Smooth muscle cell (in vitro differentiated cells): Measurements from ENCODE around the gene SST. TPM values are rescaled to one million over a fixed set of nuclear protein-coding genes. Genes with fewer than 3 reads are reported as not detected.

Experiments used
- DNase-seq: peaks from one replicate; lab custom pipeline; 2025; ENCODE audit not compliant: unreplicated experiment; lab: John Stamatoyannopoulos, UW
- H2AFZ ChIP-seq: fragments of 200-600 bp; sonication (generic); 2 replicates; pipeline ENCODE4 v1.6.0; 2016; ENCODE audit warnings: antibody characterized with exemption, low read depth, mild to moderate bottlenecking
- H3F3A ChIP-seq: fragments of 200-600 bp; sonication (generic); 2 replicates; pipeline ENCODE4 v1.6.0; 2017; ENCODE audit warnings: antibody characterized with exemption, low read depth
- H3K27ac ChIP-seq: fragments of 200-600 bp; sonication (generic); 2 replicates; pipeline ENCODE4 v1.5.1; 2016; ENCODE audit warnings: low read depth, mild to moderate bottlenecking
- H3K27me3 ChIP-seq: fragments of 200-600 bp; sonication (generic); 2 replicates; pipeline ENCODE4 v1.6.1; 2016; ENCODE audit warnings: low read depth, mild to moderate bottlenecking
- H3K36me3 ChIP-seq: fragments of 200-600 bp; sonication (generic); 2 replicates; pipeline ENCODE4 v1.5.1; 2016; ENCODE audit warnings: low read depth
- H3K4me1 ChIP-seq: fragments of 200-600 bp; sonication (generic); 2 replicates; pipeline ENCODE4 v1.5.1; 2016; ENCODE audit warnings: low read depth
- H3K4me2 ChIP-seq: fragments of 200-600 bp; sonication (generic); 2 replicates; pipeline ENCODE4 v1.6.0; 2016; ENCODE audit warnings: mild to moderate bottlenecking
- H3K4me3 ChIP-seq: fragments of 200-600 bp; sonication (generic); 2 replicates; pipeline ENCODE4 v1.5.1; 2016; ENCODE audit warnings: mild to moderate bottlenecking
- H3K79me2 ChIP-seq: fragments of 200-600 bp; sonication (generic); 2 replicates; pipeline ENCODE4 v1.6.0; 2016; ENCODE audit warnings: low read depth, mild to moderate bottlenecking
- H3K9ac ChIP-seq: fragments of 200-600 bp; sonication (generic); 2 replicates; pipeline ENCODE4 v1.6.0; 2016; ENCODE audit warnings: low read depth
- H3K9me3 ChIP-seq: fragments of 200-600 bp; sonication (generic); replicated peaks from 2 replicates; pipeline ENCODE4 v1.5.1; 2016; ENCODE audit warnings: low read depth
- H4K20me1 ChIP-seq: fragments of 200-600 bp; sonication (generic); 2 replicates; pipeline ENCODE4 v1.6.0; 2016; ENCODE audit warnings: low read depth
- CTCF ChIP-seq: fragments of 200-600 bp; sonication (generic); IDR thresholded peaks from 2 replicates; pipeline ENCODE4 v1.5.1; 2017; ENCODE audit warnings: borderline replicate concordance, mild to moderate bottlenecking, antibody characterized with exemption; ENCODE audit not compliant: insufficient read depth, poor library complexity, severe bottlenecking
- WGBS: methylation state at CpG from one replicate; pipeline ENCODE4 v1.1.7; 2016; ENCODE audit warnings: low lambda C conversion rate; 5-methylcytosine and 5-hydroxymethylcytosine counted together
- polyA plus RNA-seq: library from polyadenylated mRNA; unstranded; fragments of >200 nt; fragmentation: Nextera tagmentation; extraction: Ambion mirVana; gene quantifications from 2 replicates; pipeline ENCODE4 v1.2.1, GENCODE V29; 2016
- total RNA-seq: library from RNA; depleted of rRNA; stranded (reverse); fragments of >200 nt; gene quantifications from 2 replicates; pipeline ENCODE4 v1.2.3, GENCODE V29; 2014

The SST gene
- total and polyA plus RNA-seq, 2 experiments from 2014 or later, result not detected

GRCh38 chr3:187686621-187687273, 16.6 kb upstream of the SST start:
- Histone ChIP-seq H3K9me3 (no peaks in the 10 kb centered on the region), H3K36me3 (no peaks in the 10 kb centered on the region), H3K4me1 (no peaks in the 10 kb centered on the region), H4K20me1 (no peaks in the 10 kb centered on the region), H3K27me3 (no peaks in the 10 kb centered on the region), H3F3A (peaks cover 4% of the 10 kb centered on the region), H3K4me2 (no peak overlapping the region), H3K27ac (no peak overlapping the region), H3K4me3 (no peak overlapping the region), H3K9ac (no peak overlapping the region), H3K79me2 (no peaks in the 10 kb centered on the region), H2AFZ (no peak overlapping the region)
- TF ChIP-seq CTCF, result no peak
- no peak for DNase-seq
- 94% methylated on average over 5 of the region's 5 CpGs for WGBS

- Histone ChIP-seq H3K4me2 (no peak overlapping the region), H3K27me3 (no peaks in the 10 kb centered on the region), H3K9me3 (no peaks in the 10 kb centered on the region), H3K27ac (no peak overlapping the region), H4K20me1 (no peaks in the 10 kb centered on the region), H3K4me1 (no peaks in the 10 kb centered on the region), H3F3A (peaks cover 4% of the 10 kb centered on the region), H3K79me2 (no peaks in the 10 kb centered on the region), H3K4me3 (no peak overlapping the region), H3K36me3 (no peaks in the 10 kb centered on the region), H3K9ac (no peak overlapping the region), H2AFZ (no peak overlapping the region)
- no peak for DNase-seq
- no peak for TF ChIP-seq CTCF
- WGBS, result 93% methylated on average over 7 of the region's 7 CpGs
Observed at GRCh38 chr3:187685948-187686347, 15.8 kb upstream of the SST start.

- no peak for DNase-seq
Observed at GRCh38 chr3:187684880-187685279, 14.7 kb upstream of the SST start.

More at GRCh38 chr3:187684880-187685279, 14.7 kb upstream of the SST start:
- peaks cover 4% of the 10 kb centered on the region for H3F3A ChIP-seq
- H3K4me1 ChIP-seq, result no peaks in the 10 kb centered on the region
- no peak overlapping the region for H3K4me2 ChIP-seq
- no peak overlapping the region for H3K9ac ChIP-seq
- no peak overlapping the region for H2AFZ ChIP-seq
- 25% methylated on average over 2 of the region's 2 CpGs for WGBS
- H3K9me3 ChIP-seq, result no peaks in the 10 kb centered on the region
- TF ChIP-seq CTCF, result no peak
- H3K79me2 ChIP-seq, result no peaks in the 10 kb centered on the region
- H3K27me3 ChIP-seq, result no peaks in the 10 kb centered on the region
- H4K20me1 ChIP-seq, result no peaks in the 10 kb centered on the region
- no peaks in the 10 kb centered on the region for H3K36me3 ChIP-seq
- H3K4me3 ChIP-seq, result no peak overlapping the region
- no peak overlapping the region for H3K27ac ChIP-seq
